Measurements from ENCODE around the gene IQCH.

DNA sequence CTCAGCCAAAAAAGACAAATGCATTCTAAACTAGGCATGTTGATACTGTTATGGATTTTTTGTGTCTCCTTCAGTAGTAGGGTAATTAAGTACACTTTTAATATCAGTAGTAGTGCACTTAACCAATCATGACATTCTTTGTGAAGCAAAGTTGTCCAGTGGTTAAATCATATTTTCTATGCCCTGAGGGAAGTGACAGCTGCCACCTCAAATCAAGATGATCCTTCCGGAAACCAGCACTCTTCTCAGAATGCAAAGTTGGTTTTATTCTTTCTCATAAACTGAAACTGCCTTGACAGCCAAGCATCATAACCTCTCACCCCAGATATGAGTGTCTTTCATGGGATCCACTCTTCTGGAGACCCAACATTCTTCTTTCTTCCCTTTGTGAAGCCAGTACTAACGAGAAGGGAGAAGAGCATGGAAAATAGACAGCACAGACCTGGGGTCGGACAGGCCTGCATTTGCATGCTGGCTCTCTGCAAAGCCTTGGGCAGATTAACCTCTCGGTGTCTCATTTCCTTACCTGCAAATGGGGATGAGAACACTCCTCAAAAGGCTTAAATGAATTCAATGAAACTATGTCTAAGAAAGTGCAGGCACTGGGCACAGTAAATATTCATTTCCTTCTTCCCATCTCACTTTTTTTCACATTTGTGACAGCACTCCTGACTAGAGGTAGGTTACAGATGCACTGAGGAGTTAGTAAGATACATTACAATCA lies 13.3 kb upstream of the IQCH start:
- no peak for TF ChIP-seq CTCF (conservative IDR thresholded peaks at IDR 0.05 in 1 of 2, IDR thresholded peaks at IDR 0.05 in 1 of 2; ENCODE audit: low read depth in 1 of 2, low read length in 2 of 2)
- no peak for TF ChIP-seq EZH2 (IDR thresholded peaks at IDR 0.05; ENCODE audit: low read length, missing control alignments)
